Stimulated activated CD4-positive, alpha-beta T cell treated with anti-CD3 and anti-CD28 coated beads, Interleukin-2, amount 100 ng/mL, for 48 hours (primary cell): ENCODE results near the gene ZBTB3.
"Not testable (repeated sequence)": the region's sequence is repeated elsewhere in the genome, so short reads cannot be mapped to it uniquely, and the experiment has no call there.

ENCODE experiments used
- DNase-seq, 2 donors: peaks; one replicate each; pipeline ENCODE4 v3.0.0-alpha.2; 2020

ZBTB3 gene

GRCh38 chr11:62755086-62755615, 1.2 kb upstream of the ZBTB3 start:
- no peak for DNase-seq

- DNase-seq = no peak
Observed at GRCh38 chr11:62752994-62753735, 795 bp downstream of the ZBTB3 start.

- no peak for DNase-seq
Observed at GRCh38 chr11:62752177-62752785, 1.7 kb downstream of the ZBTB3 start.

GRCh38 chr11:62749931-62750330, 4.0 kb downstream of the ZBTB3 start:
- not testable (repeated sequence) for DNase-seq

GRCh38 chr11:62747475-62748160, 6.3 kb downstream of the ZBTB3 start:
- DNase-seq = no peak

- no peak for DNase-seq
Observed at GRCh38 chr11:62737196-62737595, 16.8 kb downstream of the ZBTB3 start.

GRCh38 chr11:62732830-62733229, 21.1 kb downstream of the ZBTB3 start:
- DNase-seq = no peak

GRCh38 chr11:62730076-62730475, 23.9 kb downstream of the ZBTB3 start:
- DNase-seq = not testable (repeated sequence)

- DNase-seq = peak; percentile 67 to 72
Observed at GRCh38 chr11:62728171-62728988, 25.6 kb downstream of the ZBTB3 start, which contains the start of gene TTC9C. TSS of gene TTC9C (plus strand) at chr11:62728486. CDS start at chr11:62728849, 363 bp downstream.

GRCh38 chr11:62727872-62728170, 26.1 kb downstream of the ZBTB3 start:
- DNase-seq = peak; percentile 62 to 70

- DNase-seq = peak; percentile 94 to 96
Observed at GRCh38 chr11:62727165-62727871, 26.6 kb downstream of the ZBTB3 start, which contains the start of gene HNRNPUL2. TSS of gene HNRNPUL2 (minus strand) at chr11:62727457. CDS start at chr11:62727156, 301 bp downstream.

- no peak for DNase-seq
Observed at GRCh38 chr11:62726915-62727164, 27.1 kb downstream of the ZBTB3 start.

GRCh38 chr11:62726156-62726914, 27.6 kb downstream of the ZBTB3 start:
- DNase-seq = peak in 1 of 2 donors; percentile 10

- no peak for DNase-seq
Observed at GRCh38 chr11:62725646-62726045, 28.3 kb downstream of the ZBTB3 start.

- DNase-seq = no peak
Observed at GRCh38 chr11:62724171-62724570, 29.8 kb downstream of the ZBTB3 start.

- DNase-seq = no peak
Observed at GRCh38 chr11:62721994-62722393, 32.0 kb downstream of the ZBTB3 start.

GRCh38 chr11:62719302-62719978, 34.5 kb downstream of the ZBTB3 start:
- DNase-seq = no peak

- no peak for DNase-seq
Observed at GRCh38 chr11:62716816-62717215, 37.1 kb downstream of the ZBTB3 start.

- no peak for DNase-seq
Observed at GRCh38 chr11:62716206-62716605, 37.8 kb downstream of the ZBTB3 start.

- DNase-seq = no peak
Observed at GRCh38 chr11:62715150-62716130, 38.5 kb downstream of the ZBTB3 start.
